ENCODE data around the gene ABCD4. TPM values are rescaled to one million over a fixed set of nuclear protein-coding genes. Genes with fewer than 3 reads are reported as not detected.

Gene ABCD4
- total RNA-seq, 4 donors from 2014 or later: 28.9 to 49.8 (median 43.2) TPM

DNA sequence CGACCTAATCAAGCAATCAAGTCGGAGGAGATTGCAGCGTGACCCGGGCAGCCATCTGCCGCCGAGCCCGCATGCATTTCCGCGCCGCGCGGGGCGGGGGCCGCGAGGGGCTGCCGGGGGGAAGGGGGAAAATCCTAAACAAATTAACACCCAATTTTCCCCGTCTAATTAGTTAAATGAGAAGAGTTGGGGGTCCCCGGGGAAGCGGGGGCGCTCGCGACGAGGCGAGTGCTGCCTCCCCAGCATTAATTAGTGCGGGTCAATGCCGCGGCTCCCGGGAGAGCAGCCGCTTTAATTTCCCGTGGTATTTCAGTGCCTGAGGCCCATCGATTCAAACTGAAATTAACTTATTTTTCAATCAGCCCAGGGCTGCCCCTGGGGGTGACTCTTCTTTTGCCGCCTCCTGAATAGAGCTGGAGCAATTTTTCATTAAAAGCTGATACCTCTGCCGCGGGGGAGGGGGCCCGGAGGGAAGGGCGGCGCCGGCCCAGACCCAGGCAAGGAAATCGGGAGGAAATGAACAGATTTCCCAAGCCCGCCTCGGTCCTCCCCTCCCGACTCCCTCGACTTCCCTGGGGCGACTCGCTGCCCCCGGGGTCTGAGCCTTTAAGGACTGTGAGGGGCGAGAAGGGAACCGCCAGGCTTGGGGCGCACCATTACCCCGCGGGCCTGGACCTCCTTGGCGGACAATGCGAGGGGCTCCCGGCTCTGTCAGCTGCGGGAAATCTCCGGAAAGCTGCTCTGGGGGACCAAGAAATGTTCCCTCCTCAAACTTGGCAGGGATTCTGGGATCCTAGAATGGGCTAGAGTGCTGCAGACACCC lies 44.6 kb downstream of the ABCD4 start:
- TF ChIP-seq, protein P1, sequence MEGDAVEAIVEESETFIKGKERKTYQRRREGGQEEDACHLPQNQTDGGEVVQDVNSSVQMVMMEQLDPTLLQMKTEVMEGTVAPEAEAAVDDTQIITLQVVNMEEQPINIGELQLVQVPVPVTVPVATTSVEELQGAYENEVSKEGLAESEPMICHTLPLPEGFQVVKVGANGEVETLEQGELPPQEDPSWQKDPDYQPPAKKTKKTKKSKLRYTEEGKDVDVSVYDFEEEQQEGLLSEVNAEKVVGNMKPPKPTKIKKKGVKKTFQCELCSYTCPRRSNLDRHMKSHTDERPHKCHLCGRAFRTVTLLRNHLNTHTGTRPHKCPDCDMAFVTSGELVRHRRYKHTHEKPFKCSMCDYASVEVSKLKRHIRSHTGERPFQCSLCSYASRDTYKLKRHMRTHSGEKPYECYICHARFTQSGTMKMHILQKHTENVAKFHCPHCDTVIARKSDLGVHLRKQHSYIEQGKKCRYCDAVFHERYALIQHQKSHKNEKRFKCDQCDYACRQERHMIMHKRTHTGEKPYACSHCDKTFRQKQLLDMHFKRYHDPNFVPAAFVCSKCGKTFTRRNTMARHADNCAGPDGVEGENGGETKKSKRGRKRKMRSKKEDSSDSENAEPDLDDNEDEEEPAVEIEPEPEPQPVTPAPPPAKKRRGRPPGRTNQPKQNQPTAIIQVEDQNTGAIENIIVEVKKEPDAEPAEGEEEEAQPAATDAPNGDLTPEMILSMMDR (IDR thresholded peaks at IDR 0.05; ENCODE audit: low read depth): no peak

DNA sequence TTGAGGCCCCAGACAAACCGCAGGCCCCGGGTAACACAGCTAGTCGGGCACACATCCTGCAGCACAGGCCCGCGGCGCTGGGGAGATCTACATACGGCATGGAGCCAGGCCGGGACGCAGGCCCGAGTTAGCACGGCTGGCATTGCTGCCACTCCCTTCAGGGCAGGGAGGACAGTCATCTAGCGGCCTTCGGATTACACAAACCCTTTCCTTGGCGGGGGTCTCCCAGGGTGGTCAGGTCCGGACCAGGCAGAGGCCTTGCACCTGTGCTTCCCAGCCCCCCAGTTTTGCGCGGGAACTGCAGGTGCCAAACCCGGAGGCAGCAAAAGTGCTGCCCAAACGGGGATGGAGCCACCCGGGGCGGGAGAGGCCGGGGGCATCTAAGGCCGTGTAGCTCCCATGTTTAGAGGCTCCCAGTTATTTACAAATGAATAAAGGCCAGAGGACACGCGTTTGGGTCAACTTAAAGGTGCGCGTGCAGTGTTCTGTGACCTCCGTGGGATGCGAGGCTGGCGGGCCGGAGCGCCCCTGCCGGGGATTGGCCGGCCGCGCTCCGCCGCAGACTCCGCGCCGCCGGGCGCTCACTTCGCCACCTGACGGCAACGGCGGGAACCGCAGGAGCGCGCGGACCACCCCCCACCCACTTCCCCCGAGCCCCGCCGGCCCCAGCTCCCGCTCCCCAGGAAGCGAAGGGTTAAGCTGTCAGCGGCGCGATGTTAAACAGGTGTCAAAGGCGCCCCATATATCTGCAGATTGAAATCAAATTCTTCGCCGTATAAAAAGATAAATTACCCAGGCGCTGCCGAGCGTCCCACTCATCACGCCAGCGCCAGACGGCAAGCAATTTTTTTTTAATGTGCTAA lies 45.4 kb downstream of the ABCD4 start:
- TF ChIP-seq, protein P1 (IDR thresholded peaks at IDR 0.05; ENCODE audit: low read depth): no peak

DNA sequence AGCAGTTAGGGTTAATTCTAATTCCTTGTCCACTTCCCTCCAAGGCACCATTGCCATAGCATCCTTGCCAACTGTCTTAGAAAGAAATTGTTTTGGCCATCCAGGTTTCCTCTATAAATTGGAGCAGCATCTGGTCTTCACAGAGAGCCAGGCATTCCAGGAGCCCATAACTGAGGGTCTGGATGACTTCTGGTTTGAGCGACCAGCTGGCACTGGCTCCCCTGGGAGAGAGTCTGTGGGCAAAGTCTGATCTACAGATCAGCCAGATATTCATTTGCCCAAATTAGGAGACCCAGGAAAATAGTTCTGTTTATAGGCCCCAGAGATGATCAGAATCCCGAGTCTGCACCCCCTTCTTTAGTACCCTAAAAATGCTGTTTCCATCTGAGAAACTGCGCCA lies 47.5 kb downstream of the ABCD4 start:
- TF ChIP-seq, protein P1 (IDR thresholded peaks at IDR 0.05; ENCODE audit: low read depth): no peak

DNA sequence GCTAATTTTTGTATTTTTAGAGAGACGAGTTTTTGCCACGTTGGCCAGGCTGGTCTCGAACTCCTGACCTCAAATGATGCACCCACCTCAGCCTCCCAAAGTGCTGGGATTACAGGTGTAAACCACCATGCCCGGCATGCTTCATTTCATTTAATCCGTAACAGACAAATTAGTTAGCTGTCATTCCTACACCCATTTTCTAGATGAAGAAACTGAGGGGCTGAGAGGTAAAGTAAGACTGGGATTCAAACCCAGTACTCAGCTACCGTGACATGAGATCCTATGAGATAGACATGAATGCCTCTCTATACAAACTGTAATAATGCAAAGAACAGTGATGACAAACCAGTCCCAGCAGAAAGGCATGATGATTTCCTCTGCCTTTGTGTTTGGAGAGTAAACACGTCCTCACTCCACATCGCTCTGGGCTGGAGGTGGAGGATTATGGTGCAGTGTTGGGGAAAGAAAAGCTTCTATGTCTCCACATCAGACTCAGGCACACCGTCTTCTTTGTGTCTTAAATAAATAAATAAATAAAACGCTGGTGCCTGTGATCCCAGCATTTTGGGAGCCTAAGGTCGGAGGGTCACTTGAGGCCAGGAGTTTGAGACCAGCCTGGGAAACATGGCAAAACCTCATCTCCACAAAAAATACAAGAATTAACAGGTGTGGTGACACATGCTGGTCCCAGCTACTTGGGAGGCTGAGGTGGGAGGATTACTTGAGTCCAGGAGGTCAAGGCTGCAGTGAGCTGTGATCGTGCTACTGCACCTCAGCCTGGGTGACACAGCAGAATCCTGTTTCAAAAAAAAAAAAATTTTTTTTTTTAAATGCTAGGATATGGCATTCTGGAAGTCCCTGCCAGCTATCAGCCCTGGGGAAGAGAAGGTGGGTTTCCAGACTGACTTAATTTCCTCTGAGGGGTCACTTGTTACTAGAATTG lies 53.0 kb downstream of the ABCD4 start:
- TF ChIP-seq, protein P1 (IDR thresholded peaks at IDR 0.05; ENCODE audit: low read depth): no peak

DNA sequence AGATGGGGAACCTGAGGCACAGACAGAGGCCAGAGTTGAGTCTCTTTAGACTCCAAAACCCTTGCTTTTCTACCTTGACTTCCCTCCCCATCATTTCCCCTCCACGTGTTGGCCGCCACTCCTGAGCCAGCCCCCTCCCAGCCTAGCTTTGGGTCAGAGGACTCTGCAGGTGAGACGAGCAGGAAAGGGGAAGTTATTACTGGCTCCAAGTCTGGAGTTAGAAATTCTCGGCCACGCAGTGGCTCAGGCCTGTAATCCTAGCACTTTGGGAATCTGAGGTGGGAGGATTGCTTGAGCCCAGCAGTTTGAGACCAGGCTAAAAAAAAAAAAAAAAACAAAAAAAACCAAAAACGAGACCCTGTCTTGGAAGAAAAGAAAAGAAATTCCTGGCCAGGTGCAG lies 54.7 kb downstream of the ABCD4 start:
- TF ChIP-seq, protein P1 (IDR thresholded peaks at IDR 0.05; ENCODE audit: low read depth): no peak

DNA sequence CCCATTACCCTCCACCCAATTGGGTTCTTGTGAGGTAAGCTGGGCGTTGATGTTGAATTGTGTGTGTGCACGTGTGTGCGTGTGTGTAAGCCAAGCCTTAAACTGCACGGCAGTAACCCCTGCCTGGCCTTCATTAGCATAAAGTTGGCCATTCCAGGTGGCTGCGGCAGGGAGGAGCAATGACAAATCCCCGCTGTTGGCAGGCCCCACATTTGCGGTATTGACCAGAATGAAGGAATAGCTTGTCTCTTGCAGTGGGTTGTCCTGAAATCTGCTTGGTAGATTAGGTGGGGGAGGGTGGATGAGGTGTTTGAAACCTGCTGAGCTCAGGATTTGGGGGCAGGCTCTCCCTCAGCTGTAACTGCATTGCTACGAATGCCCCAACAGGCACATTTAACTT lies 56.2 kb downstream of the ABCD4 start:
- TF ChIP-seq, protein P1 (IDR thresholded peaks at IDR 0.05; ENCODE audit: low read depth): no peak
